HG03432 (cell line): ENCODE results near the gene EDDM3A.
A peak's percentile ranks its signal among the peaks of the same experiment; 100 is the strongest.

Experiments used
- ATAC-seq: cut with Tn5 transposase; IDR thresholded peaks from one replicate; pipeline ENCODE4 v1.9.1; 2021; ENCODE audit warnings: mild to moderate bottlenecking, moderate library complexity; ENCODE audit not compliant: unreplicated experiment

The EDDM3A gene

GRCh38 chr14:20782280-20782890 lies 36.7 kb downstream of the EDDM3A start:
- ATAC-seq: peak; percentile 60

GRCh38 chr14:20787025-20787424 lies 41.3 kb downstream of the EDDM3A start:
- no peak for ATAC-seq

DNA sequence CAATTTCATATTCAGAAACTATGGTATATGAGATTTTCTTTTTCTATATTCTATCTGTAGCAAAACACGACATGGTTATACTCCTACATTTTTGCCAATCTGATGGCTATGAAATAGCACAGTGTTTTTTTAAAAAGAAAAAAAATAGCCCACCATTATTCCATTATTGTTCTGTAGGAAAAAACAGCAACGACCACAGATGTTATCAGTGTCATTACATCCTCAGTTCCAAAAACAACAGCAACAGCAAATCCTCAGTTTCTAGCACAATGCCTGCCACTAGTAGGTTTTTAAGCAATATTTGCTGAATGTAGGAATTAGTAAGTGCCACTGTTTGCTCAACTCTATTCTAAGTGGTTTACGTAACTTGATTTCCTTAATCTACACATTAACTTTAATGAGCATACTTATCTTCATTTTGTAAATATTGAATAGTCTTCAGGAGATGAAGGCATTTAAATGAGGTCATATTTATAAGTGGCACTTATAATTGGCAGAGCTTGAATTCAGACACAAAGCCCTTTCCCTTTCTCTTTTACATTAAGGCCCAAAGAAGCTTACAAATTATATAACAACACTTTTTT lies 43.6 kb downstream of the EDDM3A start:
- ATAC-seq: no peak

- ATAC-seq: no peak
These were observed 44.9 kb downstream of the EDDM3A start for GRCh38 chr14:20790464-20791116.

DNA sequence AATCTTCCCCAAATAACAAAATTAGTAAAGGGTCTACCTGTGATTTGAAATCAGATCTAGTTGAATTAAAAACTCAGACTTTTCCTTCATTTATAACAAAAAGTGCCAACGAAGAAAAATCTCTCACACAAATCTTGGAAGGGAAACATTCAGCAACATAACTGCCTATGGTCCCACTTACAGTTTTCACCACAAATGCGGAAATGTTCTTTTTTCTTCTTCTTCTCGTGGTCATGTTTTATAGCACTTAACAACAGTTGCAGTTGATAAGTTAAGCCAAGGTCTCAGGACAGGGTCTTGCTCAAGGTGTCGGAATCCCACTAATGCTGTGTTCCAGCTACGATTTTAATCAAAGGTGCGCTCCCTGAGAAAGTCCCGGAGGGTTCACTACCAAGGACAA lies 45.5 kb downstream of the EDDM3A start:
- ATAC-seq: no peak

DNA sequence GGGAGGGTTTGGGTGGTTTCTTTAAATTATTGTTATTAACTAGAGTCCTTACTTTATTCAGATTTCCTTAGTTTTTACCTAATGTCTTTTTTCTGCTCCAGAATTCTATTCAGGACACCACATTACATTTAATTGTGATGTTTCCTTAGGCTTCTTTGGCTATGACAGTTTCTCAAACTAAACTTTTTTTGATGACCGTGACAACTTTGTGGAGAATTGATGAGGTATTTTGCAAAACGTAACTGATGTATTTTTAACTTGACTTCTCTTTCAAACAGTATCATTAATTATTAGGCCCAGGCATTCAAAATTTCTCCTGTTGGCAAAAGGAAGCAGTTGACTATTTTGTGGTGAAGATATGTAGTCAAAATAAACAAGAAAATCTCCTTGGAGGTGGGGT lies 45.9 kb downstream of the EDDM3A start:
- ATAC-seq: no peak

DNA sequence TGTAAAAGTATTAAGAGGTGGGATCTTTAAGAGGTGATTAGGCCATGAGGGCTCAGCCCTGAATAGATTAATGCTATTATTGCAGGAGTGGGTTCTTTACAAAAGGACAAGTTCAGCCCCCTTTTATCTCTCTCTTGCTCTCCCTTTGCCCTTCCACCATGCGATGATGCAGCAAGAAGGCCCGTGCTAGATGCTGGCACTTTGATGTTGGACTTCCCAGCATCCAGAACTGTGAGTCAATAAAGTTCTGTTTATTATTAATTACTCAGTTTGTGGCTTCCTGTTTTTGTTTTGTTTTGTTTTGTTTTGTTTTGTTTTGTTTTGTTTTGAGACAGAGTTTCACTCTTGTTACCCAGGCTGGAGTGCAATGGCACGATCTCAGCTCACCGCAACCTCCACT lies 46.9 kb downstream of the EDDM3A start:
- no peak for ATAC-seq

GRCh38 chr14:20794644-20795369 lies 49.1 kb downstream of the EDDM3A start:
- ATAC-seq: no peak

GRCh38 chr14:20797164-20797563 lies 51.5 kb downstream of the EDDM3A start:
- ATAC-seq: no peak
